ENCODE data around the gene TUSC2. TPM values are rescaled to one million over a fixed set of nuclear protein-coding genes. Genes with fewer than 3 reads are reported as not detected.

Gene TUSC2
- total and polyA plus RNA-seq, 2 of the 13 experiments (the other 11 are each of a cell fraction or from before 2014, with no cell fraction given): 36.7 to 39.1 TPM

DNA sequence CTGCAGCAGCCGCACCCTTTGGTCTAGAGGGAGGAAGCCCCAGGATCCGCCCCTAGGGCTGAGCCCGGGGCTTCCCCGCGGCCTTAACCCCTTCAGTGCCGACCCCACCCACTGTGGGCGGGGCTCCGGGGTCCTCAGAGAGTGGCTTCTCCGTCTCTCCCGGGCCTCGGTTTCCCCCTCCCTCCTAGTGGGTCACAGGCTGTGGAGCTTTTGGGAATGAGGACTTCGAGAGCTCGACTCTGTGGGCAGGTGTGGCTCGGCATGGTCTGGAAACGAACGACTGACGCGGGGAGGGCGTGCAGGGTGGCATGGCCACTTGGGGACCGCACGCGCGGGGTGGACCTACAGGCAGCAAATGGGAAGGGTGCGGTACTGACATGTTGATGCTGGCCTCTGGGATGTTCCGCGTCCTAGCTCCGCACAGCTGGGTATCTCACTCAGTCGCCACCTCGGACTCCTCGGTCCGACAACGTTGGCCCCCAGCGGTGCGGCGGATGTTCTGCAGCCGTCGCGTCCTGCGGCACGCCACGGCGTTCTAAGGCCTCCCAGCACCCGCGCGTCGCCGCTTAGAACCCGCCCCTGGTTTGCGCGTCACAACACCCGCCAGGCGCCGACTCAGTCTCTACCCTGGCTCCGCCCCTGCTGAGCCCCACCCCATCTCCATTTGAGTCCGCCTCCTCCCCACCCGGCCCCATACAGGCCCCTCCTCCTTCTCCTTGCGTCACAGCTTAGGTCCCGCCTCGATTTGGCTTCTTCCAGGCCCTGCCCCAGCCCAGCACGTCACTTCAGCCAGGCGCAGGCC lies 29.0 kb downstream of the TUSC2 start, which contains the start of the genes HYAL3 and NAA80 (continued):
- peak; percentile 23; the same call in 1 of the 2 replicates for TF ChIP-seq MEF2D (CRISPR knock-in tag; IDR thresholded peaks at IDR 0.05)
- TF ChIP-seq ETV5 (CRISPR knock-in tag; IDR thresholded peaks at IDR 0.05; ENCODE audit: borderline replicate concordance): no peak; the same call in 1 of the 2 replicates
- peak; percentile 66 for TF ChIP-seq SKI (IDR thresholded peaks at IDR 0.05; ENCODE audit: partially characterized antibody)
- TF ChIP-seq, protein P1, sequence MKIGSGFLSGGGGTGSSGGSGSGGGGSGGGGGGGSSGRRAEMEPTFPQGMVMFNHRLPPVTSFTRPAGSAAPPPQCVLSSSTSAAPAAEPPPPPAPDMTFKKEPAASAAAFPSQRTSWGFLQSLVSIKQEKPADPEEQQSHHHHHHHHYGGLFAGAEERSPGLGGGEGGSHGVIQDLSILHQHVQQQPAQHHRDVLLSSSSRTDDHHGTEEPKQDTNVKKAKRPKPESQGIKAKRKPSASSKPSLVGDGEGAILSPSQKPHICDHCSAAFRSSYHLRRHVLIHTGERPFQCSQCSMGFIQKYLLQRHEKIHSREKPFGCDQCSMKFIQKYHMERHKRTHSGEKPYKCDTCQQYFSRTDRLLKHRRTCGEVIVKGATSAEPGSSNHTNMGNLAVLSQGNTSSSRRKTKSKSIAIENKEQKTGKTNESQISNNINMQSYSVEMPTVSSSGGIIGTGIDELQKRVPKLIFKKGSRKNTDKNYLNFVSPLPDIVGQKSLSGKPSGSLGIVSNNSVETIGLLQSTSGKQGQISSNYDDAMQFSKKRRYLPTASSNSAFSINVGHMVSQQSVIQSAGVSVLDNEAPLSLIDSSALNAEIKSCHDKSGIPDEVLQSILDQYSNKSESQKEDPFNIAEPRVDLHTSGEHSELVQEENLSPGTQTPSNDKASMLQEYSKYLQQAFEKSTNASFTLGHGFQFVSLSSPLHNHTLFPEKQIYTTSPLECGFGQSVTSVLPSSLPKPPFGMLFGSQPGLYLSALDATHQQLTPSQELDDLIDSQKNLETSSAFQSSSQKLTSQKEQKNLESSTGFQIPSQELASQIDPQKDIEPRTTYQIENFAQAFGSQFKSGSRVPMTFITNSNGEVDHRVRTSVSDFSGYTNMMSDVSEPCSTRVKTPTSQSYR (CRISPR knock-in tag; IDR thresholded peaks at IDR 0.05; ENCODE audit: borderline replicate concordance): peak; percentile 4; the same call in 1 of the 2 replicates
- TF ChIP-seq ZBTB8A (CRISPR knock-in tag; IDR thresholded peaks at IDR 0.05; ENCODE audit: borderline replicate concordance, low read depth): no peak
- TF ChIP-seq, protein P2, sequence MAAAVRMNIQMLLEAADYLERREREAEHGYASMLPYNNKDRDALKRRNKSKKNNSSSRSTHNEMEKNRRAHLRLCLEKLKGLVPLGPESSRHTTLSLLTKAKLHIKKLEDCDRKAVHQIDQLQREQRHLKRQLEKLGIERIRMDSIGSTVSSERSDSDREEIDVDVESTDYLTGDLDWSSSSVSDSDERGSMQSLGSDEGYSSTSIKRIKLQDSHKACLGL (CRISPR knock-in tag; IDR thresholded peaks at IDR 0.05): peak; percentile 26; the same call in 1 of the 2 replicates
- TF ChIP-seq ZNF550 (CRISPR knock-in tag; IDR thresholded peaks at IDR 0.05; ENCODE audit: borderline replicate concordance): peak; percentile 85; the same call in 1 of the 2 replicates
- no peak for TF ChIP-seq ZFAT (CRISPR knock-in tag; conservative IDR thresholded peaks at IDR 0.05)
- no peak; the same call in 1 of the 2 replicates for TF ChIP-seq DNMT3B (CRISPR knock-in tag; conservative IDR thresholded peaks at IDR 0.05)
- TF ChIP-seq ELF1 (CRISPR knock-in tag; IDR thresholded peaks at IDR 0.05): peak; percentile 13; the same call in 1 of the 2 replicates
- TF ChIP-seq SP1 (IDR thresholded peaks at IDR 0.05): no peak
- TF ChIP-seq SP1 (CRISPR knock-in tag; IDR thresholded peaks at IDR 0.05): peak; percentile 82
- 0 out of 2 replicates have a peak, but pooled peaks have one; percentile 32 for TF ChIP-seq ZNF563 (CRISPR knock-in tag; IDR thresholded peaks at IDR 0.05)

Measured in HepG2 (cell line).